ENCODE results near the gene KRT2. TPM values are rescaled to one million over a fixed set of nuclear protein-coding genes. Genes with fewer than 3 reads are reported as not detected.

The KRT2 gene
- total and polyA plus RNA-seq, 10 of the 15 experiments (the other 5 are each of a cell fraction or from before 2014, with no cell fraction given) = 0.08 to 0.12 TPM; not detected in 8

DNA sequence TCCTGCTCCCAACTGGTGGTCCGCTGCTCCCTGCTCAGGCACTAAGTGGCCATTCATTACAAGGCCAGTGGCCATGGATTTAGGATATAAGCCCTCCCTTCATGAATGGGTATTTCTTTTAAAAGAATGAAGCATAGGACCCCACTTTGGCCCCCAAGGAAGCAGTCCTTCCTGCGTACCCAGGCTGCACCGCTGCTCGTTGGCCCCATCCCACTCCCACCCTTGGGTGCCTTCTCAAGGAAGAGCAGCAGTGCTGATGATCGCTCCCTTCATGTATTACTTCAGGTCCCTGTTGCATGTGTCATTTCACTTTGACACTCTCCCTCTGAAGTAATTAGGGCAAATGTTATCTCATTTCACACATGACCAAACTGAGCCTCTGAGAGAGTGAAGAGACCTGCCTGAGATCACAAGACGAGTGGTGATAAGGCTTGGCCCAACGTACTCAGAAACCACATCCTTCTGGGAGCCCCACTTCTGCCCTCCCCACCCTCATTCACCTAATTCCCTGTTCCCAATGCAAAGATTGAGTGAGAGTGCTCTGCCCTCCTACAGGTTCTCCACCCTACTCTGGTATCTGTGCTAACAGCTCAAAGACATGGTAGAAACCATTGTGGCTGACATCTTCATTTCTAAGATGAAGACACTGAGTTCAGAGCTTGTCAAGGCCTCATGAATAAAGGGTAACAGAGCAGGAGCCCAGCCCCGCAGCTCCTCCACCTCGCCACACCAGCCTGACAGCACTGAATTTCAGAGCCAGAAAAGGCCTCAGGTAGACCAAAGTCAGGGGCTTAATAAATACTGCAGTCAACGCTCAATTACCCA lies 10.3 kb upstream of the KRT2 start:
- H3K27ac ChIP-seq (ENCODE audit: control insufficient read depth, insufficient read depth) = no peak overlapping the region
- H3K79me2 ChIP-seq (ENCODE audit: control insufficient read depth, insufficient read depth, low read length) = no peaks in the 10 kb centered on the region
- BruUV-seq (replicated peaks) = no TSS peak
- no peaks in the 10 kb centered on the region for H4K20me1 ChIP-seq (ENCODE audit: control insufficient read depth, insufficient read depth)
- in situ Hi-C loops (cut with MboI) = no loop called here
- H3K27me3 ChIP-seq (replicated peaks in 1 of 2; ENCODE audit: control insufficient read depth in 2 of 2, insufficient read depth in 2 of 2, low read length in 1 of 2) = peaks cover 2 to 4% of the 10 kb centered on the region in 2 experiments; a peak in 2 of 4 replicates
- no peak overlapping the region for H3K9ac ChIP-seq (ENCODE audit: control insufficient read depth, insufficient read depth, low read length)
- H3K4me2 ChIP-seq (ENCODE audit: control insufficient read depth, insufficient read depth) = no peak overlapping the region
- no peak overlapping the region for H2AFZ ChIP-seq (ENCODE audit: control insufficient read depth, low read depth, low read length)
- DNase-seq (ENCODE audit: low read depth, low spot score) (no peak), FAIRE-seq (no peak), ATAC-seq (no peak)
- RAD21 ChIA-PET (ENCODE audit: unreplicated experiment) = no interaction called here
- CTCF ChIA-PET = no interaction called here
- SMC1A ChIA-PET (ENCODE audit: uncharacterized antibody, unreplicated experiment) = no interaction called here
- WGBS (ENCODE audit: insufficient coverage, insufficient replicate concordance, low lambda C conversion rate, missing lambda C conversion rate) = 7% methylated on average over 10 of the region's 10 CpGs
- H3K36me3 ChIP-seq (ENCODE audit: control insufficient read depth in 2 of 2, insufficient read depth in 2 of 2, low read length in 1 of 2) = no peaks in the 10 kb centered on the region
- H3K4me3 ChIP-seq = no peak overlapping the region
- intact Hi-C loops (cut with micrococcal nuclease; ENCODE audit: unreplicated experiment) = no loop called here
- no peaks in the 10 kb centered on the region for H3K4me1 ChIP-seq (ENCODE audit: control insufficient read depth, insufficient read depth, low read length)
- POLR2A ChIA-PET = no interaction called here
- no peaks in the 10 kb centered on the region for H3K9me3 ChIP-seq (replicated peaks; ENCODE audit: control insufficient read depth, insufficient read depth, low read length)
- TF ChIP-seq SMAD1 (IDR thresholded peaks at IDR 0.05; ENCODE audit: low read depth, partially characterized antibody) = no peak
- no peak for TF ChIP-seq FOXM1 (IDR thresholded peaks at IDR 0.05; ENCODE audit: low read depth, low read length)
- TF ChIP-seq, protein P1, sequence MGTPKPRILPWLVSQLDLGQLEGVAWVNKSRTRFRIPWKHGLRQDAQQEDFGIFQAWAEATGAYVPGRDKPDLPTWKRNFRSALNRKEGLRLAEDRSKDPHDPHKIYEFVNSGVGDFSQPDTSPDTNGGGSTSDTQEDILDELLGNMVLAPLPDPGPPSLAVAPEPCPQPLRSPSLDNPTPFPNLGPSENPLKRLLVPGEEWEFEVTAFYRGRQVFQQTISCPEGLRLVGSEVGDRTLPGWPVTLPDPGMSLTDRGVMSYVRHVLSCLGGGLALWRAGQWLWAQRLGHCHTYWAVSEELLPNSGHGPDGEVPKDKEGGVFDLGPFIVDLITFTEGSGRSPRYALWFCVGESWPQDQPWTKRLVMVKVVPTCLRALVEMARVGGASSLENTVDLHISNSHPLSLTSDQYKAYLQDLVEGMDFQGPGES (IDR thresholded peaks at IDR 0.05) = no peak
- TF ChIP-seq, protein P2, sequence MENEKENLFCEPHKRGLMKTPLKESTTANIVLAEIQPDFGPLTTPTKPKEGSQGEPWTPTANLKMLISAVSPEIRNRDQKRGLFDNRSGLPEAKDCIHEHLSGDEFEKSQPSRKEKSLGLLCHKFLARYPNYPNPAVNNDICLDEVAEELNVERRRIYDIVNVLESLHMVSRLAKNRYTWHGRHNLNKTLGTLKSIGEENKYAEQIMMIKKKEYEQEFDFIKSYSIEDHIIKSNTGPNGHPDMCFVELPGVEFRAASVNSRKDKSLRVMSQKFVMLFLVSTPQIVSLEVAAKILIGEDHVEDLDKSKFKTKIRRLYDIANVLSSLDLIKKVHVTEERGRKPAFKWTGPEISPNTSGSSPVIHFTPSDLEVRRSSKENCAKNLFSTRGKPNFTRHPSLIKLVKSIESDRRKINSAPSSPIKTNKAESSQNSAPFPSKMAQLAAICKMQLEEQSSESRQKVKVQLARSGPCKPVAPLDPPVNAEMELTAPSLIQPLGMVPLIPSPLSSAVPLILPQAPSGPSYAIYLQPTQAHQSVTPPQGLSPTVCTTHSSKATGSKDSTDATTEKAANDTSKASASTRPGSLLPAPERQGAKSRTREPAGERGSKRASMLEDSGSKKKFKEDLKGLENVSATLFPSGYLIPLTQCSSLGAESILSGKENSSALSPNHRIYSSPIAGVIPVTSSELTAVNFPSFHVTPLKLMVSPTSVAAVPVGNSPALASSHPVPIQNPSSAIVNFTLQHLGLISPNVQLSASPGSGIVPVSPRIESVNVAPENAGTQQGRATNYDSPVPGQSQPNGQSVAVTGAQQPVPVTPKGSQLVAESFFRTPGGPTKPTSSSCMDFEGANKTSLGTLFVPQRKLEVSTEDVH (IDR thresholded peaks at IDR 0.05; ENCODE audit: low read depth, partially characterized antibody) = no peak
- TF ChIP-seq TAF1 (IDR thresholded peaks at IDR 0.05; ENCODE audit: borderline replicate concordance, low read depth, low read length) = no peak
- no peak for TF ChIP-seq PAX8 (IDR thresholded peaks at IDR 0.05)
- no peak for TF ChIP-seq FOS (IDR thresholded peaks at IDR 0.05; ENCODE audit: borderline replicate concordance, extremely low read depth, insufficient read length)
- TF ChIP-seq EP300 (IDR thresholded peaks at IDR 0.05; ENCODE audit: borderline replicate concordance in 1 of 2, control insufficient read depth in 1 of 2, low read depth in 2 of 2, low read length in 2 of 2) = no peak
- no peak for TF ChIP-seq CHD1 (IDR thresholded peaks at IDR 0.05; ENCODE audit: low read depth, low read length)
- TF ChIP-seq KLF5 (IDR thresholded peaks at IDR 0.05; ENCODE audit: partially characterized antibody) = no peak
- TF ChIP-seq TCF3 (IDR thresholded peaks at IDR 0.05; ENCODE audit: borderline replicate concordance, insufficient read depth, low read depth, low read length) = no peak
- TF ChIP-seq, protein P3, sequence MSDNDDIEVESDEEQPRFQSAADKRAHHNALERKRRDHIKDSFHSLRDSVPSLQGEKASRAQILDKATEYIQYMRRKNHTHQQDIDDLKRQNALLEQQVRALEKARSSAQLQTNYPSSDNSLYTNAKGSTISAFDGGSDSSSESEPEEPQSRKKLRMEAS (IDR thresholded peaks at IDR 0.05; ENCODE audit: low read depth, low read length) = no peak
- no peak for TF ChIP-seq RUNX3 (IDR thresholded peaks at IDR 0.05; ENCODE audit: low read length)
- no peak for TF ChIP-seq MTA2 (IDR thresholded peaks at IDR 0.05; ENCODE audit: low read depth)
- TF ChIP-seq MEF2B (IDR thresholded peaks at IDR 0.05; ENCODE audit: partially characterized antibody, poor library complexity, severe bottlenecking) = no peak
- TF ChIP-seq, protein P4, sequence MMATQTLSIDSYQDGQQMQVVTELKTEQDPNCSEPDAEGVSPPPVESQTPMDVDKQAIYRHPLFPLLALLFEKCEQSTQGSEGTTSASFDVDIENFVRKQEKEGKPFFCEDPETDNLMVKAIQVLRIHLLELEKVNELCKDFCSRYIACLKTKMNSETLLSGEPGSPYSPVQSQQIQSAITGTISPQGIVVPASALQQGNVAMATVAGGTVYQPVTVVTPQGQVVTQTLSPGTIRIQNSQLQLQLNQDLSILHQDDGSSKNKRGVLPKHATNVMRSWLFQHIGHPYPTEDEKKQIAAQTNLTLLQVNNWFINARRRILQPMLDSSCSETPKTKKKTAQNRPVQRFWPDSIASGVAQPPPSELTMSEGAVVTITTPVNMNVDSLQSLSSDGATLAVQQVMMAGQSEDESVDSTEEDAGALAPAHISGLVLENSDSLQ (IDR thresholded peaks at IDR 0.05) = no peak
- TF ChIP-seq POU2F2 (IDR thresholded peaks at IDR 0.05; ENCODE audit: borderline replicate concordance, low read depth, low read length) = no peak

Data from GM12878 (cell line).